Adrenal gland (tissue), 12 donors: Measurements from ENCODE around the gene PPP1R16B. TPM values are rescaled to one million over a fixed set of nuclear protein-coding genes. Genes with fewer than 3 reads are reported as not detected.
A peak's percentile ranks its signal among the peaks of the same experiment; 100 is the strongest.
"Not testable (repeated sequence)": the region's sequence is repeated elsewhere in the genome, so short reads cannot be mapped to it uniquely, and the experiment has no call there.

Experiments used
- DNase-seq, 7 donors: peaks; one replicate each; pipeline ENCODE4 v3.0.0-alpha.2; 2019 to 2020
- H3K27ac ChIP-seq, 5 donors: fragments of 200-600 bp; sonication (generic) in 4 of 5; 1 replicate in 3 of 5; 2 replicates in 2 of 5; pipeline versions ENCODE4 v1.5.1 to v1.8.0; 2016 to 2020; ENCODE audit warnings: mild to moderate bottlenecking in 1 of 5
- H3K27me3 ChIP-seq: fragments of 200-600 bp; 2 replicates; pipeline ENCODE4 v1.8.0; 2021
- H3K36me3 ChIP-seq, 2 donors: fragments of 200-600 bp; replicated peaks in 1 of 2; 1 replicate in 1 of 2; 2 replicates in 1 of 2; pipeline versions ENCODE4 v1.5.1 to v1.8.0; 2018 to 2022
- H3K4me1 ChIP-seq, 2 donors: fragments of 200-600 bp; replicated peaks in 1 of 2; 1 replicate in 1 of 2; 2 replicates in 1 of 2; pipeline versions ENCODE4 v1.5.1 to v1.8.0; 2018 to 2021
- H3K4me3 ChIP-seq, 4 donors: fragments of 200-600 bp; sonication (generic) in 3 of 4; one replicate each; pipeline ENCODE4 v1.5.1; 2016 to 2018
- H3K9me3 ChIP-seq, 3 donors: fragments of 200-600 bp; sonication (generic) in 1 of 3; replicated peaks in 1 of 3; 1 replicate in 2 of 3; 2 replicates in 1 of 3; pipeline versions ENCODE4 v1.5.1 to v1.8.0; 2016 to 2021
- CTCF ChIP-seq, 6 experiments: fragments of 450-650 bp in 4 of 6; fragments of 200-600 bp in 2 of 6; sonication (generic) in 1 of 6; IDR thresholded peaks; 1 replicate in 5 of 6; 2 replicates in 1 of 6; pipeline versions ENCODE4 v1.5.1 to v1.8.0; 2016 to 2021; ENCODE audit warnings: antibody characterized with exemption in 6 of 6, mild to moderate bottlenecking in 2 of 6, moderate library complexity in 1 of 6
- POLR2A ChIP-seq, 2 donors: fragments of 450-650 bp; IDR thresholded peaks; one replicate each; pipeline ENCODE4 v1.6.1; 2017; ENCODE audit warnings: antibody characterized with exemption in 2 of 2, mild to moderate bottlenecking in 2 of 2, moderate library complexity in 1 of 2
- WGBS, 4 donors: extraction: QIAGEN DNeasy Blood & Tissue Kit in 2 of 4; methylation state at CpG; one replicate each; pipeline versions ENCODE4 v1.1.5 to v1.1.7; 2013 to 2017; 5-methylcytosine and 5-hydroxymethylcytosine counted together
- intact Hi-C, 2 donors: fragments of 100-400 bp; cut with DNase I; formaldehyde crosslinking; loops; one replicate each; pipeline versions ENCODE4 v1.14.1 to v1.15.0; 2022 to 2023
- polyA plus RNA-seq, 3 donors: library from polyadenylated mRNA; stranded (reverse); fragments of 200-250 nt in 2 of 3; fragments of 350-450 nt in 1 of 3; fragmentation: Illumina TruSeq in 1 of 3; extraction: RNeasy Lipid Tissue Mini Kit (QIAGEN cat#74804) in 1 of 3; gene quantifications; one replicate each; pipeline ENCODE4 v1.2.3, GENCODE V29; 2013 to 2014
- total RNA-seq, 9 donors: library from RNA; depleted of rRNA in 4 of 9; stranded (reverse); fragments of >200 nt in 4 of 9; fragments of 120-200 nt in 1 of 9; fragmentation: NEBNext Ultra II Directional in 1 of 9; extraction: Animal tissue kit (Norgen Biotek cat#: 25700) in 1 of 9; gene quantifications; one replicate each; pipeline versions ENCODE4 v1.1.0 to v1.2.4, GENCODE V29; 2013 to 2023
- donor health status: healthy with polysubstance abuse.
- donor health status: Bipolar disorder and iron deficiency.
- donor health status: DM: yes; HTN: yes; CAD: no.
- donor health status: DM: no; HTN: no; CAD: no.
- donor health status: DM: no; HTN: no; CAD: no.
- donor health status: DM: yes; HTN: yes; CAD: no.

Gene PPP1R16B
- total and polyA plus RNA-seq, 12 donors = 1.8 to 18.3 (median 9.2) TPM

- Histone ChIP-seq H3K4me3 (no peak overlapping the region), H3K27me3 (no peaks in the 10 kb centered on the region), H3K36me3 (no peaks in the 10 kb centered on the region), H3K27ac (no peak overlapping the region), H3K4me1 (no peaks in the 10 kb centered on the region), H3K9me3 (no peaks in the 10 kb centered on the region)
- no peak for DNase-seq
- WGBS, 4 donors = 94 to 97% (median 95%) methylated on average over 5 of the region's 5 CpGs
- no peak for TF ChIP-seq POLR2A (IDR thresholded peaks at IDR 0.05)
- TF ChIP-seq CTCF (IDR thresholded peaks at IDR 0.05) = no peak
- intact Hi-C loops = no loop called here
These were observed 151.9 kb downstream of the PPP1R16B start for GRCh38 chr20:38957235-38957876.

GRCh38 chr20:38957915-38958485 is 152.5 kb downstream of the PPP1R16B start:
- Histone ChIP-seq H3K4me3 (no peak overlapping the region), H3K9me3 (no peaks in the 10 kb centered on the region), H3K27ac (no peak overlapping the region), H3K36me3 (no peaks in the 10 kb centered on the region), H3K4me1 (peaks cover 5% of the 10 kb centered on the region in 2 donors), H3K27me3 (no peaks in the 10 kb centered on the region)
- DNase-seq = no peak
- 92 to 97% (median 94%) methylated on average over 8 of the region's 8 CpGs for WGBS, 4 donors
- TF ChIP-seq CTCF (IDR thresholded peaks at IDR 0.05) (no peak), POLR2A (IDR thresholded peaks at IDR 0.05) (no peak)
- intact Hi-C loops = no loop called here

- H3K4me3 ChIP-seq, intact Hi-C loops, H3K9me3 ChIP-seq, H3K27ac ChIP-seq, H3K27me3 ChIP-seq, H3K36me3 ChIP-seq, DNase-seq: not testable (repeated sequence)
- WGBS, 4 donors = 82 to 95% (median 94%) methylated on average over 7 to 9 of the region's 9 CpGs
- peaks cover 6 to 11% of the 10 kb centered on the region in 2 donors for H3K4me1 ChIP-seq
These were observed 154.7 kb downstream of the PPP1R16B start for GRCh38 chr20:38960187-38960687.

GRCh38 chr20:38961530-38962043 is 156.1 kb downstream of the PPP1R16B start:
- no peaks in the 10 kb centered on the region for H3K27me3 ChIP-seq
- H3K9me3 ChIP-seq = no peaks in the 10 kb centered on the region
- intact Hi-C loops = no loop called here
- peak overlapping the region in 4 of 5 donors; percentile 52 to 92 (median 89) for H3K27ac ChIP-seq
- TF ChIP-seq CTCF (IDR thresholded peaks at IDR 0.05) = no peak
- TF ChIP-seq POLR2A (IDR thresholded peaks at IDR 0.05) = no peak
- H3K4me1 ChIP-seq = peaks cover 6 to 11% of the 10 kb centered on the region in 2 donors
- H3K36me3 ChIP-seq = no peaks in the 10 kb centered on the region
- 9 to 13% (median 11%) methylated on average over 16 of the region's 16 CpGs for WGBS, 4 donors
- peak overlapping the region; percentile 51 to 98 (median 91) for H3K4me3 ChIP-seq
- peak in 3 of 7 donors; percentile 4 to 17 (median 17) for DNase-seq
